ENCODE results near the gene ZSCAN5A.
A peak's percentile ranks its signal among the peaks of the same experiment; 100 is the strongest.
"Not testable (repeated sequence)": the region's sequence is repeated elsewhere in the genome, so short reads cannot be mapped to it uniquely, and the experiment has no call there.

The ZSCAN5A gene

DNA sequence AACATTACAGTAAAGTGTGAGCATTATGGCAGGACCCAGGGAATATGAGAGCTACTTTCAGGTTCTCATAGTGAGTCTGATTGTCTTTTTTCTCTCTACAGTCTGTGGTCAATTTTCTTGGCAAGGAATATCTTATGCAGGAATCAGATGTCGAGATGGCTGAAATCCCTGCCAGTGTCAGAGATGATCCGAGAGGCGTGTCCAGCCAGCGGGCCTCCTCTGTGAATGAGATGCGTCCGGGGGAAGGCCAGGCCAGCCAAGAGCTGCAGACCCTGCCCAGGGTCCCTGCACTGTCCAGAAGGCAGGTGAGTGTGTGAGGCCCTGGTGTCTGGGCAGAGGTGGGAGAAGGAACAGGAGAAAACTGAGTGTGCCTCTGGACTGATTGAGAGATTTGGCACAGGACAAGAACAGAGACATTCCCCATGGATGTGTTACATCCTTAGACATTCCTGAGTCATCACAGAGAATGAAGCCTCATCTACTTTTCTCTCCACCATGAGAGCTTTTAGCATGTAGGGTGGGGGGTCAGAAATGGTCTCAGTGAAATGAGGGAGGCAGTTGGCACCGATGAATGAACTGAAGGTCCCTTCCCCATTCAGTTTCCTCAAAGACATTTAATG lies 69.4 kb downstream of the ZSCAN5A start:
- TF ChIP-seq CTCF (IDR thresholded peaks at IDR 0.05; ENCODE audit: low read depth, low read length), result no peak
- peak in 1 of 2 donors; percentile 9 for DNase-seq (ENCODE audit: low read depth in 2 of 2)
- H3K4me3 ChIP-seq (replicated peaks in 1 of 2; ENCODE audit: low read depth in 2 of 2, low read length in 2 of 2), result no peak overlapping the region

- no peak for DNase-seq (ENCODE audit: low read depth in 2 of 2)
- H3K4me3 ChIP-seq (replicated peaks in 1 of 2; ENCODE audit: low read depth in 2 of 2, low read length in 2 of 2), result no peak overlapping the region
- no peak for TF ChIP-seq CTCF (IDR thresholded peaks at IDR 0.05; ENCODE audit: low read depth, low read length)
Observed at GRCh38 chr19:56223481-56223880, 91.2 kb downstream of the ZSCAN5A start.

DNA sequence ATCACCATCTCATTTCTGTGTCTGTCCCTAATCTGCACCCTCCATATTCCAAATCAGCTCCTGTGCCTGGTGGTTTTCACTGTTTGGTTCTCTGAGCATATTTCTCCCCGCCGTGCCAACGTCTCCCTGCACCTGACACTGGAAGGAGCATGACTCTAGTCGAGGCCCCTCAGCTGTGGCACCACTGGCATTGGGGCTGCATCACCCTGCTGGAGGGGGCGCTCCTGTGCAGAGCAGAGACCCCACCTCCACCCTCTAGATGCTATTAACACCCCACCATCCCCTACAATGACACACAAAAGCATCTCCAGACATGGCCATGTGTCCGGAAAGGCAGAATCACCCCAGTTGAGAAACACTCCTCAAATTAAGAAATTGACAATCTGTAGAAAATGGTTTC lies 91.7 kb downstream of the ZSCAN5A start:
- TF ChIP-seq CTCF (IDR thresholded peaks at IDR 0.05; ENCODE audit: low read depth, low read length), result no peak

DNA sequence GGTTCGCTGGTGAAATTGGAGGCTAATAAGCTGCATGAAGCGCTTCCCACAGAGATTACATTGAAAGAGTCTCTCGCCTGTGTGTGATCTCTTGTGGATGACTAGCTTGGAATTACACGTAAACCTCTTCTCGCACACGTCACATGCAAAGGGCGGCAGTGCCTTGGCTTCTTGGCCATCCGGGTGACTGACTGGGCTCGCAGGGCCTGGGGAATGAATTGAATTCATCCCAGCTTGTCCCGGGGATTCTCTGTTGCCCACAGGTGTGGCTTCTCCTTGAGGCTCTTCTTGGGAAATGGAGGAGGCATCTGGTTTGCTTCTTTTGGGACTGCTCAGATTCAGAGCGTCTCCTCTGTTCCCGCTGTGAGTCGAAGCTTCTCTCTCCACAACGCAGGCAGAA lies 92.8 kb downstream of the ZSCAN5A start:
- no peak overlapping the region for H3K4me3 ChIP-seq (replicated peaks in 1 of 2; ENCODE audit: low read depth in 2 of 2, low read length in 2 of 2)
- no peak for DNase-seq (ENCODE audit: low read depth in 2 of 2)
- TF ChIP-seq CTCF (IDR thresholded peaks at IDR 0.05; ENCODE audit: low read depth, low read length), result no peak

More for the DNA sequence above, 91.7 kb downstream of the ZSCAN5A start:
- DNase-seq (ENCODE audit: low read depth in 2 of 2), result no peak
- H3K4me3 ChIP-seq (replicated peaks in 1 of 2; ENCODE audit: low read depth in 2 of 2, low read length in 2 of 2), result no peak overlapping the region

GRCh38 chr19:56221442-56221841 lies 93.2 kb downstream of the ZSCAN5A start:
- TF ChIP-seq CTCF (IDR thresholded peaks at IDR 0.05; ENCODE audit: low read depth, low read length), result peak; percentile 21
- peak; percentile 29 to 36 for DNase-seq (ENCODE audit: low read depth in 2 of 2)

DNA sequence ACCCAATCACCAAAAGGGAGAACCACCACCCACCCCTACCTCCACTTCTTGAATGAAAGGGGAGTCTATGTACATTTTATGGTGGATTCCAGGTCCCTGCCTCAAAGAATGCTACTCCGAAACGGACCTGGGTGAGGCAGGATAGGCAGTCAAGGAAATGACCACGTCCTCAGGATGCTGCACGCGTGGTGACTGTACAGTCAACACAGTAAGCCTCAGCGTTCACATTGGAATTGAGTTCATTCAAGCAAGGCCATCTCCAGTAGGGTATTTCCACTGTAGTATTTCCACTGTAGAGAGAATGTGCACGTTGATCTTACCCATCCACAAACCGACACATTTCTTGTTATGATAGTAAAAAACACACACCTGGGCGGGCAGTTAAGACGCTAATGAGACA lies 95.7 kb downstream of the ZSCAN5A start:
- no peak overlapping the region for H3K4me3 ChIP-seq (replicated peaks in 1 of 2; ENCODE audit: low read depth in 2 of 2, low read length in 2 of 2)
- no peak for TF ChIP-seq CTCF (IDR thresholded peaks at IDR 0.05; ENCODE audit: low read depth, low read length)
- no peak for DNase-seq (ENCODE audit: low read depth in 2 of 2)

More at GRCh38 chr19:56221442-56221841, 93.2 kb downstream of the ZSCAN5A start:
- not testable (repeated sequence) for H3K4me3 ChIP-seq (replicated peaks in 1 of 2; ENCODE audit: low read depth in 2 of 2, low read length in 2 of 2)

Data from cardiac fibroblast (primary cell).